Hepatocyte (in vitro differentiated cells): ENCODE measurements around the gene CCDC83. TPM values are rescaled to one million over a fixed set of nuclear protein-coding genes. Genes with fewer than 3 reads are reported as not detected.

Experiments used
- DNase-seq: peaks from one replicate; pipeline ENCODE4 v3.0.0-alpha.2; 2016; ENCODE audit warnings: low spot score
- H2AFZ ChIP-seq: fragments of 200-600 bp; sonication (generic); 2 replicates; pipeline ENCODE4 v1.6.0; 2016; ENCODE audit warnings: antibody characterized with exemption, mild to moderate bottlenecking
- H3K27ac ChIP-seq: fragments of 200-600 bp; sonication (generic); 2 replicates; pipeline ENCODE4 v1.5.1; 2016; ENCODE audit warnings: mild to moderate bottlenecking
- H3K27me3 ChIP-seq: fragments of 200-600 bp; sonication (generic); 2 replicates; pipeline ENCODE4 v1.6.1; 2016
- H3K36me3 ChIP-seq: fragments of 200-600 bp; sonication (generic); replicated peaks from 2 replicates; pipeline ENCODE4 v1.5.1; 2016; ENCODE audit warnings: low read depth; ENCODE audit not compliant: insufficient read depth
- H3K4me1 ChIP-seq: fragments of 200-600 bp; sonication (generic); 2 replicates; pipeline ENCODE4 v1.5.1; 2016; ENCODE audit warnings: mild to moderate bottlenecking, moderate library complexity; ENCODE audit not compliant: insufficient read depth
- H3K4me2 ChIP-seq: fragments of 200-600 bp; sonication (generic); 2 replicates; pipeline ENCODE4 v1.6.0; 2016
- H3K4me3 ChIP-seq: fragments of 200-600 bp; sonication (generic); 2 replicates; pipeline ENCODE4 v1.5.1; 2016; ENCODE audit warnings: mild to moderate bottlenecking
- H3K79me2 ChIP-seq: fragments of 200-600 bp; sonication (generic); 2 replicates; pipeline ENCODE4 v1.6.0; 2017; ENCODE audit warnings: mild to moderate bottlenecking
- H3K9me2 ChIP-seq: fragments of 200-600 bp; sonication (generic); replicated peaks from 2 replicates; pipeline ENCODE4 v1.6.0; 2017; ENCODE audit warnings: mild to moderate bottlenecking; ENCODE audit not compliant: insufficient read depth
- H3K9me3 ChIP-seq: fragments of 200-600 bp; sonication (generic); 2 replicates; pipeline ENCODE4 v1.5.1; 2016; ENCODE audit warnings: low read depth, mild to moderate bottlenecking
- H4K20me1 ChIP-seq: fragments of 200-600 bp; sonication (generic); 2 replicates; pipeline ENCODE4 v1.6.0; 2016; ENCODE audit warnings: mild to moderate bottlenecking; ENCODE audit not compliant: insufficient read depth, poor library complexity, severe bottlenecking
- CTCF ChIP-seq: fragments of 200-600 bp; sonication (generic); IDR thresholded peaks from 2 replicates; pipeline ENCODE4 v1.5.1; 2016; ENCODE audit warnings: antibody characterized with exemption, mild to moderate bottlenecking; ENCODE audit not compliant: poor library complexity
- EZH2 ChIP-seq: fragments of 200-600 bp; sonication (generic); IDR thresholded peaks from 2 replicates; pipeline ENCODE4 v1.6.1; 2016; ENCODE audit warnings: antibody characterized with exemption, mild to moderate bottlenecking, borderline replicate concordance
- EZH2phosphoT487 ChIP-seq: fragments of 200-600 bp; sonication (generic); IDR thresholded peaks from one replicate; pipeline ENCODE4 v1.6.1; 2018; ENCODE audit warnings: antibody characterized with exemption, mild to moderate bottlenecking, low read depth, moderate library complexity; ENCODE audit not compliant: unreplicated experiment, severe bottlenecking
- WGBS: methylation state at CpG from one replicate; pipeline ENCODE4 v1.1.6; 2016; ENCODE audit warnings: low lambda C conversion rate; ENCODE audit errors: missing lambda C conversion rate; 5-methylcytosine and 5-hydroxymethylcytosine counted together
- polyA plus RNA-seq: library from polyadenylated mRNA; unstranded; fragments of >200 nt; fragmentation: Nextera tagmentation; extraction: Ambion mirVana; gene quantifications from 2 replicates; pipeline ENCODE4 v1.2.1, GENCODE V29; 2016
- total RNA-seq: library from RNA; depleted of rRNA; stranded (reverse); fragments of >200 nt; gene quantifications from 2 replicates; pipeline ENCODE4 v1.2.3, GENCODE V29; 2014

CCDC83 gene
- total and polyA plus RNA-seq, 2 experiments from 2014 or later = not detected

DNA sequence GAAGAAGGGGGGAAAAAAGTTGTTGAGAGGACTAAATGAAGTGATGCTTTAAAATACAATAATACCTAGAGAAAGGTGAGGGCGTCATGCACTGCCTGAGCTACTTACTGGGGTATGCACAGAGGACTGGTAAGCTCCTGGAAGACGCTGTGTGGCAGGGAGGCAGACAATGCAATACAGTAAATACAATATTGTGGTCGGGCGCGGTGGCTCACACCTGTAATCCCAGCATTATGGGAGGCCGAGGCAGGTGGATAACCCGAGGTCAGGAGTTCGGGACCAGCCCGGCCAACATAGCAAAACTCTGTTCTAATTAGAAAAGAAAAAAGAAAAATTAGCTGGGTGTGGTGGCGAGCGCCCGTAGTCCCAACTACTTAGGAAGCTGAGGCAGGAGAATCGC lies 43.6 kb upstream of the CCDC83 start:
- H3K36me3 ChIP-seq = no peaks in the 10 kb centered on the region
- no peak for TF ChIP-seq EZH2phosphoT487
- TF ChIP-seq EZH2 = no peak
- TF ChIP-seq CTCF = no peak
- no peaks in the 10 kb centered on the region for H3K4me1 ChIP-seq
- peak overlapping the region; percentile 39 for H3K4me3 ChIP-seq
- H3K27ac ChIP-seq = peak overlapping the region; percentile 54
- peaks cover 19% of the 10 kb centered on the region for H3K79me2 ChIP-seq
- H3K27me3 ChIP-seq = no peaks in the 10 kb centered on the region
- H4K20me1 ChIP-seq = no peaks in the 10 kb centered on the region
- H3K9me2 ChIP-seq = no peaks in the 10 kb centered on the region
- WGBS = 66% methylated on average over 13 of the region's 13 CpGs
- H3K4me2 ChIP-seq = peak overlapping the region; percentile 89
- DNase-seq = no peak
- peak overlapping the region; percentile 94 for H2AFZ ChIP-seq
- no peaks in the 10 kb centered on the region for H3K9me3 ChIP-seq

GRCh38 chr11:85813721-85814120 lies 41.5 kb upstream of the CCDC83 start:
- H3K4me2 ChIP-seq = no peak overlapping the region
- H3K79me2 ChIP-seq = peaks cover 2% of the 10 kb centered on the region
- H3K27ac ChIP-seq = no peak overlapping the region
- H4K20me1 ChIP-seq = no peaks in the 10 kb centered on the region
- TF ChIP-seq EZH2 (no peak), EZH2phosphoT487 (no peak), CTCF (no peak)
- H3K9me3 ChIP-seq = no peaks in the 10 kb centered on the region
- no peaks in the 10 kb centered on the region for H3K27me3 ChIP-seq
- H3K4me3 ChIP-seq = no peak overlapping the region
- no peaks in the 10 kb centered on the region for H3K4me1 ChIP-seq
- DNase-seq = peak; percentile 52
- H3K9me2 ChIP-seq = no peaks in the 10 kb centered on the region
- WGBS = 75% methylated on average over 9 of the region's 9 CpGs
- no peak overlapping the region for H2AFZ ChIP-seq
- H3K36me3 ChIP-seq = no peaks in the 10 kb centered on the region

- no peaks in the 10 kb centered on the region for H3K27me3 ChIP-seq
- H2AFZ ChIP-seq = no peak overlapping the region
- no peaks in the 10 kb centered on the region for H3K9me3 ChIP-seq
- no peaks in the 10 kb centered on the region for H4K20me1 ChIP-seq
- WGBS = 84% methylated on average over 4 of the region's 4 CpGs
- H3K4me2 ChIP-seq = no peak overlapping the region
- no peaks in the 10 kb centered on the region for H3K9me2 ChIP-seq
- TF ChIP-seq EZH2 = no peak
- TF ChIP-seq CTCF = no peak
- TF ChIP-seq EZH2phosphoT487 = no peak
- H3K27ac ChIP-seq = no peak overlapping the region
- H3K4me3 ChIP-seq = no peak overlapping the region
- H3K79me2 ChIP-seq = no peaks in the 10 kb centered on the region
- DNase-seq = no peak
- no peaks in the 10 kb centered on the region for H3K36me3 ChIP-seq
- H3K4me1 ChIP-seq = no peaks in the 10 kb centered on the region
Observed at GRCh38 chr11:85815186-85815931, 39.8 kb upstream of the CCDC83 start.
